BLaER1 treated with 17β-estradiol and CSF1 and Interleukin-3, amounts not matched to agents 10 nM and 100 nM (cell line): ENCODE data around the gene RPS27.
"Not testable (repeated sequence)": the region's sequence is repeated elsewhere in the genome, so short reads cannot be mapped to it uniquely, and the experiment has no call there.

Source experiments
- H3K27ac ChIP-seq, 11 experiments: shearing (Covaris generic); formaldehyde crosslinking; 2 replicates each; pipeline ENCODE4 v1.8.1; 2022
- H3K27me3 ChIP-seq, 11 experiments: shearing (Covaris generic); formaldehyde crosslinking; 2 replicates each; pipeline ENCODE4 v1.8.1; 2022
- H3K36me3 ChIP-seq, 11 experiments: shearing (Covaris generic); formaldehyde crosslinking; 2 replicates each; pipeline ENCODE4 v1.8.1; 2022
- H3K4me1 ChIP-seq, 10 experiments: shearing (Covaris generic); formaldehyde crosslinking; 2 replicates each; pipeline ENCODE4 v1.8.1; 2022
- H3K4me2 ChIP-seq, 11 experiments: shearing (Covaris generic); formaldehyde crosslinking; 2 replicates each; pipeline ENCODE4 v1.8.1; 2022
- H3K4me3 ChIP-seq, 10 experiments: shearing (Covaris generic); formaldehyde crosslinking; 2 replicates each; pipeline ENCODE4 v1.8.1; 2022
- H3K9ac ChIP-seq, 11 experiments: shearing (Covaris generic); formaldehyde crosslinking; 2 replicates each; pipeline ENCODE4 v1.8.1; 2022
- H3K9me3 ChIP-seq, 11 experiments: shearing (Covaris generic); formaldehyde crosslinking; replicated peaks in 1 of 11; 2 replicates each; pipeline ENCODE4 v1.8.1; 2022
- H4K20me1 ChIP-seq, 11 experiments: shearing (Covaris generic); formaldehyde crosslinking; 2 replicates each; pipeline ENCODE4 v1.8.1; 2022
- Cebpa-rat ChIP-seq, 11 experiments: shearing (Covaris generic); IDR thresholded peaks; 2 replicates each; pipeline ENCODE4 v1.8.1; 2022

The RPS27 gene

GRCh38 chr1:153976819-153977249, 13.7 kb upstream of the RPS27 start:
- Histone ChIP-seq H3K4me2 (peak overlapping the region; percentile 82 to 99 (median 93)), H4K20me1 (peaks cover 0 to 16% (median 0%) of the 10 kb centered on the region in 11 experiments; a peak in 4 of 22 replicates), H3K9ac (peak overlapping the region; percentile 89 to 96 (median 91)), H3K27ac (peak overlapping the region; percentile 84 to 94 (median 88)), H3K36me3 (peaks cover 27 to 63% (median 61%) of the 10 kb centered on the region in 11 experiments), H3K4me3 (peak overlapping the region; percentile 83 to 98 (median 94)), H3K9me3 (no peaks in the 10 kb centered on the region), H3K27me3 (no peaks in the 10 kb centered on the region), H3K4me1 (peaks cover 38 to 70% (median 67%) of the 10 kb centered on the region in 10 experiments)
- no peak for TF ChIP-seq Cebpa-rat (IDR thresholded peaks at IDR 0.05)

DNA sequence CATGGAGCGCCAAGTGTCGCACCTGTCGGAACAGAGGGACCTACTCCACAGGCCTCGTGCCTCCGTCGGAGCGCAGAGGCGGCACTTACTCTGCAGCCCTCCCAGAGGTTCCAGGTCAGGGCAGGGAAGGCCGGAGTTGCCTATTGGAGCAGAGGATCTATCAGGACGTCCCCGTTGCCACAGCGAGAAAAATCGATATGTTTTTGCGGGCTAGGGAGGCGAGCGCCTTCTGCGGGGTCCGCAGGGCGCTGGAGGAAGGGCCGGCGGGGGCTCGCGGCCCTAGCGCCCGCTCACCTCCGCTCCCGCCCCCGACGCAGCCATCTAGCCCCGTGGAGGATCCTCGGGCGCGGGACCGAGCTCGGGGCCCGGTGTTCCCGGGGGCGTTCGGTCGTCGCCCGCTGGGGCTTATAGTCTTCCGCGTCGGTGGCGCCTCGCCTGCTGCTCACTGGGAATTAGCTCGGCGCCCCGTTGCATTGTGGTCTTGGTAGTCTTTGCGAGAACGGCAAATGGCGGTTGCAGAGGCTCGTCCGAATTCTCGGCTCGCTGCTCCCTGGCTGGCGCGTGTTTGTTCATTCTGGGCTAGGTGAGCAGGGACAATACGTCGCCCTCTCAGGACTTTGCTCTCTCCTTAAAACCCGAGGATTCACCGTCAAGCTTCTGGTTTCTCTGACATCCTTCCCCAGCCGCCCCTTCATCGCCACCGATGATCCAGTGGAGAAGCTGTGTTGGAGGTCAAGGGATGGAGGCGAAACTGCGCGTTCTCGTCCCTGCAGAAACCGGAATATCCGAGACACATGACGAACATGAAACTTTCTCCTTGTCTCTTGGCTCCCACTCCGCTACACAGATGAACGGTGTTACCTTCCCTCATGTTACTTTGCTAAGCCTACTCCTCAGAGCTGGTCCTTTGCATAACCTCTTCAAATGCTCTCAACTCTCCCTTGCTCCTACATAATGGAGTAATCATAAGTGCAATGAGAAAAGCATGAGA, 13.0 kb upstream of the RPS27 start, which contains the start of gene JTB:
TSS of gene JTB (minus strand) at position 425 of the 991 bp plus-strand sequence. CDS start at position 3, 422 bp downstream.
- peak within 1 kb of the TSS; percentile 84 to 94 (median 88) for H3K27ac ChIP-seq
- peaks cover 27 to 70% (median 64%) of the 10 kb centered on the region in 11 experiments for H3K36me3 ChIP-seq
- H3K4me3 ChIP-seq: peak within 1 kb of the TSS; percentile 83 to 98 (median 94)
- H3K4me1 ChIP-seq: peaks cover 31 to 70% (median 67%) of the 10 kb centered on the region in 10 experiments
- no peaks in the 10 kb centered on the region for H3K9me3 ChIP-seq
- TF ChIP-seq Cebpa-rat (IDR thresholded peaks at IDR 0.05): no peak
- peaks cover 0 to 16% (median 0%) of the 10 kb centered on the region in 11 experiments; a peak in 4 of 22 replicates for H4K20me1 ChIP-seq
- no peaks in the 10 kb centered on the region for H3K27me3 ChIP-seq
- peak within 1 kb of the TSS; percentile 89 to 96 (median 91) for H3K9ac ChIP-seq
- peak within 1 kb of the TSS; percentile 82 to 99 (median 93) for H3K4me2 ChIP-seq

DNA sequence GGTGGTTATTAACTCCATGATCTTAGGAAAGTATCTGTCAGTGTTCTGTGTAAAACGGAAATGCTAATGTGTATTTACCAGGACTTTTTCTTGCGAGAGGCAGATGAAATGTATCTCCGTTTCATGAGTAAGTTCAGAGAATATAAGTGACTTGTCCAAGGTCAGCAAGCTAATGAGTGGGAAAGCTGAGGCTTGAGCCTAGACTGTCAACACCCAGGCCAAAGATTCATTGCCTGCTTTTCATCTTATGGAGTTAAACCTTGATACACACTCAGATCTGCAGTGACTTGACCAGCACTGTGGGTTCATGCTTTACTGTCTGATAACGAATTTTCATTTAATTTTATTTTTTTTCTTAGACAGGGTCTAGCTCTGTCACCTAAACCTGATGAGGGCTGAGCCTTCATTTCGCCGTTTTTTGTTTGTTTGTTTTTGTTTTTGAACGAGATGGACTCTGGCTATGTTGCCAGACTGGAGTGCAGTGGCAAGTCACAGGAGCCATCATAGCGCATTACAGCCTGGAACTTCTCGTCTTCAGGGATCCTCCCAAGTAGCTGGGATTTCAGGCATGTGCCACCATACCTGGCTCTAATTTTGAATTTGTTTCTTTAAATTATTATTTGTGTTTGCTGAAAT, 12.2 kb upstream of the RPS27 start:
- Histone ChIP-seq H3K4me3 (peak overlapping the region; percentile 83 to 98 (median 94)), H3K4me1 (peaks cover 29 to 69% (median 64%) of the 10 kb centered on the region in 10 experiments), H3K9ac (peak overlapping the region; percentile 89 to 96 (median 91); a peak in 20 of 22 replicates), H3K9me3 (no peaks in the 10 kb centered on the region), H3K27me3 (no peaks in the 10 kb centered on the region), H4K20me1 (peaks cover 0 to 16% (median 0%) of the 10 kb centered on the region in 11 experiments; a peak in 4 of 22 replicates), H3K27ac (peak overlapping the region in 9 of 11 experiments; percentile 86 to 94 (median 88); a peak in 17 of 22 replicates), H3K36me3 (peaks cover 26 to 74% (median 64%) of the 10 kb centered on the region in 11 experiments), H3K4me2 (peak overlapping the region; percentile 82 to 99 (median 93))
- TF ChIP-seq Cebpa-rat (IDR thresholded peaks at IDR 0.05): no peak

- Histone ChIP-seq H3K36me3 (peaks cover 19 to 72% (median 59%) of the 10 kb centered on the region in 11 experiments), H4K20me1 (peaks cover 0 to 16% (median 0%) of the 10 kb centered on the region in 11 experiments; a peak in 5 of 22 replicates)
- not testable (repeated sequence) for H3K4me3 ChIP-seq
Measured at GRCh38 chr1:153979091-153979490, 11.5 kb upstream of the RPS27 start.

DNA sequence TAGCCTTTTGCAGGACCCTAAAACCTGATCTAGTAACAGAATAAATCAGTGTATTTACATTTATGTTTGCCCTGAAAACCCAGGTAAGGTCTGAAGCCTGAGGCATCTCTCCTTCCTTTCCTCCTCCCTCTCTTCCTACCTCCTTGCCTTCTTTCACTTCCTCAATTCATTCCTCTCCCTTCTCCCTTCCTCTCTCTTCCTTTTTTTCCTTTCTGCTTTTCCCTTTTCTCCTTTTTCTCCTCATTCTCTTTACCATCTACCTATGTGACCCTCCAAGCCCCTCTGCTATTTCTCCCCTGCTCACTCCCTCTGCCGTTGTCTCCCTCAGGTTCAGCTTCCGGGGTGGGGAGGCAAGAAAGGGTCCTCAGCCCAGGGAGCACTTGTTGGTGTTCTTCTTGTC, 8.8 kb upstream of the RPS27 start:
- H4K20me1 ChIP-seq, H3K9me3 ChIP-seq, H3K4me3 ChIP-seq, H3K27me3 ChIP-seq, H3K27ac ChIP-seq: not testable (repeated sequence)
- H3K4me2 ChIP-seq: peak overlapping the region in 7 of 11 experiments; percentile 7 to 54 (median 38); a peak in 10 of 22 replicates
- peaks cover 38 to 66% (median 58%) of the 10 kb centered on the region in 10 experiments for H3K4me1 ChIP-seq
- H3K36me3 ChIP-seq: peaks cover 0 to 49% (median 39%) of the 10 kb centered on the region in 11 experiments; a peak in 18 of 22 replicates
- H3K9ac ChIP-seq: peak overlapping the region in 1 of 11 experiments; percentile 45; a peak in 1 of 22 replicates

More at GRCh38 chr1:153979091-153979490, 11.5 kb upstream of the RPS27 start:
- H3K27ac ChIP-seq, H3K9me3 ChIP-seq, H3K27me3 ChIP-seq: not testable (repeated sequence)
- Histone ChIP-seq H3K4me1 (peaks cover 30 to 69% (median 64%) of the 10 kb centered on the region in 10 experiments), H3K4me2 (peak overlapping the region in 10 of 11 experiments; percentile 82 to 99 (median 92); a peak in 16 of 22 replicates), H3K9ac (peak overlapping the region in 4 of 11 experiments; percentile 89 to 92 (median 90); a peak in 3 of 22 replicates)

DNA sequence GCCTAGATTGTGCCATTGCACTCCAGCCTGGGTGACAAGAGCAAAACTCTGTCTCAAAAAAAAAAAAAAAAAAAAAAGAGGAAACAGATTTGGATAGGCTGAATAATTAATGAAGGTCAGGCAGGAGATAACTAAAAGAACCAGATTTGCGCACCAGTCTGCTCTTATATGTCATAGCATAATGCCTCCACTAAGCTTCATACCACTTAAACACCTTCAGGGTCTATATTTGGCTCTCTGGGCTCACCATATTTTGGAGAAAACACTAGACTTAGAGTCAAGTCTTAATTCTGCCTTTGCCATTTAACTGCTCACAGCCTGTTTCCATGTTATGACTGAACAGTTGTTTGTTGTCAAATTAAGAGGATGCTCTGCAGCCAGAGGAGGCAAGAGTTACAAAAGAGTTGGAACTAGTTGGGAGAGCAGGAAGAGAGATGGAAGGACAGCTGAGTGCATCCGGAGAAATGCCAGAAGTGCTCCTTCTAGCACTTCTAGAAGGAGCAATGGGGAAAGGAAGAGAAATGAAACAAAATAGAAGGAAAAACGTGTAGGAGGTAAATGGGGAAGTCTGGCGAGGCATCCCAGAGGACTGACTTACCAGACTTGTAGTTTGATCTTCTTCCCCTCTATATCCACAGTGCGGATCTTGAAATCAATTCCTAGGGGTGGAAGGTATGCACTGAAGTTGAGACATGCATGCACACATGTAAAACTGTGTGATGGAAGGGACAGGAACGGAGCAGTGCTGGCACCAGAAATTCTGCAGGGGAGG, 6.3 kb upstream of the RPS27 start:
- Histone ChIP-seq H3K27ac (peak overlapping the region in 10 of 11 experiments; percentile 64 to 89 (median 81); a peak in 18 of 22 replicates), H3K9ac (peak overlapping the region; percentile 74 to 85 (median 81); a peak in 21 of 22 replicates), H3K4me1 (peaks cover 38 to 70% (median 61%) of the 10 kb centered on the region in 10 experiments), H3K4me3 (peak overlapping the region in 9 of 10 experiments; percentile 61 to 80 (median 69); a peak in 17 of 20 replicates), H3K27me3 (no peaks in the 10 kb centered on the region), H3K36me3 (peaks cover 0 to 42% (median 34%) of the 10 kb centered on the region in 11 experiments; a peak in 18 of 22 replicates), H3K4me2 (peak overlapping the region; percentile 80 to 100 (median 97)), H4K20me1 (peaks cover 0 to 8% (median 0%) of the 10 kb centered on the region in 11 experiments; a peak in 2 of 22 replicates), H3K9me3 (no peaks in the 10 kb centered on the region)
- TF ChIP-seq Cebpa-rat (IDR thresholded peaks at IDR 0.05): no peak

DNA sequence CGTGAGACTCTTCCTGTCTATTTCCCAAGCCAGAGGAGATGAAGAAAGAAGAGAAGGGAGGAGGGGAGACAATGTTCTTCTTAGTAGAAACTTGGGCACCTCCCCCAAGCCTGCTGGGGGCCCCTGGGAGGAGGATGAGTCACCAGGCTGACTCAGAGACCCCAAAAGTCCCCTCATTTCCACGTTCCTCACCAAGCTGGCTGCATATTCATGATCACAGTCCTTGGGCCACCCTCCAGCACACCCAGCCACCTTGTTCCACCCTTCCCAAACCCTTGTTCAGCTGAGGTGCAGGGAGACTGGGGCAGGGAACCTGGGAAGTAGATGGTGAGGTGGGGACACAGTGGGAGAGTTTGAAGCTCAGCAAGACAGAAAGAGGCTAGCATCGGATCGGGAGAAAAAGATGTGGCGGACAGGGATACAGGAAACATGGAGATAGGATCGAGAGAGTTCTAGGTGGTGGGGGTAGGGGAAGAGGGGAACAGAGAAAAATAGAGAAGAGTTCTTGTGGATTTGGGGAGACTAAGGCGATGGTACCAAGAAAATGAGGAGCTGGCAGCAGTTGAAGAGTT, 5.1 kb upstream of the RPS27 start:
- Histone ChIP-seq H3K27me3 (no peaks in the 10 kb centered on the region), H3K27ac (peak overlapping the region; percentile 54 to 89 (median 81)), H3K9ac (peak overlapping the region; percentile 74 to 85 (median 81)), H4K20me1 (peaks cover 0 to 8% (median 0%) of the 10 kb centered on the region in 11 experiments; a peak in 2 of 22 replicates), H3K4me2 (peak overlapping the region; percentile 80 to 100 (median 97)), H3K36me3 (peaks cover 0 to 35% (median 29%) of the 10 kb centered on the region in 11 experiments; a peak in 18 of 22 replicates), H3K9me3 (no peaks in the 10 kb centered on the region), H3K4me1 (peaks cover 45 to 77% (median 62%) of the 10 kb centered on the region in 10 experiments), H3K4me3 (peak overlapping the region; percentile 51 to 80 (median 67))
- peak in 3 of 11 experiments; percentile 9 to 69 (median 50); a peak in 3 of 22 replicates for TF ChIP-seq Cebpa-rat (IDR thresholded peaks at IDR 0.05)
